HCT116 (cell line): Measurements from ENCODE around the gene MALRD1. TPM values are rescaled to one million over a fixed set of nuclear protein-coding genes. Genes with fewer than 3 reads are reported as not detected.

Experiments
- ATAC-seq: fragments of 200-7000 bp; cut with Tn5 transposase; 2 replicates; pipeline ENCODE4 v1.9.1; 2020; ENCODE audit warnings: mild to moderate bottlenecking, moderate library complexity
- BruUV-seq: library from RNA; stranded (reverse); fragments of 400-500 nt; replicated peaks from 2 replicates; lab custom pipeline; 2021; lab: Mats Ljungman, UMichigan
- CTCF ChIA-PET: fragments of 300-600 bp; sonication (Branson Sonifier 250); formaldehyde crosslinking; loops from one replicate; lab custom pipeline; 2021; ENCODE audit warnings: antibody characterized with exemption; lab: Charles Lee
- POLR2A ChIA-PET: fragments of 300-600, 350-600 bp; sonication (Branson Sonifier 250); formaldehyde crosslinking; loops from one replicate; lab custom pipeline; 2021; ENCODE audit warnings: antibody characterized with exemption; lab: Charles Lee
- RAD21 ChIA-PET, 2 experiments: fragments of 300-600 bp; sonication (Branson Sonifier 250); formaldehyde crosslinking; loops; one replicate each; lab custom pipeline; 2023; ENCODE audit warnings: low total read pairs in 2 of 2; ENCODE audit not compliant: uncharacterized antibody in 2 of 2, unreplicated experiment in 2 of 2, low non-redundant PET in 1 of 2; lab: Charles Lee
- DNase-seq: peaks from one replicate; pipeline ENCODE4 v3.0.0-alpha.2; 2010; ENCODE audit warnings: low read depth, low spot score
- H2AFZ ChIP-seq: fragments of 200-600 bp; shearing (Covaris generic), sonication (generic); 2 replicates; pipeline ENCODE4 v1.6.1; 2017; ENCODE audit warnings: low read depth, mixed run types, mixed read lengths, antibody characterized with exemption, low read length; ENCODE audit not compliant: poor library complexity, severe bottlenecking
- H3K27ac ChIP-seq: 2 replicates; pipeline ENCODE4 v1.5.1; 2012; ENCODE audit warnings: low read depth, low read length
- H3K27me3 ChIP-seq: fragments of 200-600 bp; sonication (generic); 2 replicates; pipeline ENCODE4 v1.6.1; 2016; ENCODE audit warnings: mixed run types, low read length, mixed read lengths; ENCODE audit not compliant: insufficient read depth
- H3K36me3 ChIP-seq, 2 experiments: fragments of 200-500 bp in 1 of 2; fragments of 200-600 bp in 1 of 2; sonication (Bioruptor generic) in 1 of 2; sonication (generic) in 1 of 2; 2 replicates each; pipeline versions ENCODE4 v1.5.1 to v1.6.1; 2014 to 2016; ENCODE audit warnings: low read length in 2 of 2, inconsistent platforms in 1 of 2, mixed read lengths in 1 of 2, mixed run types in 1 of 2; ENCODE audit not compliant: insufficient read depth in 2 of 2, control insufficient read depth in 1 of 2
- H3K4me1 ChIP-seq, 2 experiments: fragments of 200-600 bp in 1 of 2; sonication (generic) in 1 of 2; 2 replicates each; pipeline versions ENCODE4 v1.5.1 to v1.6.1; 2012 to 2017; ENCODE audit warnings: low read length in 2 of 2, inconsistent platforms in 1 of 2, mild to moderate bottlenecking in 1 of 2, mixed read lengths in 1 of 2, mixed run types in 1 of 2, moderate library complexity in 1 of 2; ENCODE audit not compliant: insufficient read depth in 2 of 2, control insufficient read depth in 1 of 2
- H3K4me2 ChIP-seq: fragments of 200-600 bp; sonication (generic); 2 replicates; pipeline ENCODE4 v1.6.1; 2017; ENCODE audit warnings: mixed run types, low read length, mixed read lengths
- H3K4me3 ChIP-seq, 2 experiments: fragments of 200-600 bp in 1 of 2; sonication (generic) in 1 of 2; replicated peaks in 1 of 2; 2 replicates each; pipeline ENCODE4 v1.5.1; 2011 to 2016; ENCODE audit warnings: low read length in 2 of 2, control low read depth in 1 of 2, low read depth in 1 of 2, mild to moderate bottlenecking in 1 of 2, mixed read lengths in 1 of 2, mixed run types in 1 of 2
- H3K79me2 ChIP-seq: fragments of 200-600 bp; sonication (generic); 2 replicates; pipeline ENCODE4 v1.6.1; 2017; ENCODE audit warnings: mild to moderate bottlenecking, mixed run types, low read length, moderate library complexity, mixed read lengths; ENCODE audit not compliant: insufficient read depth
- H3K9ac ChIP-seq: fragments of 200-600 bp; sonication (generic); 2 replicates; pipeline ENCODE4 v1.6.1; 2016; ENCODE audit warnings: low read length, mixed read lengths
- H3K9me2 ChIP-seq: fragments of 200-600 bp; sonication (generic), shearing (Covaris generic); 2 replicates; pipeline ENCODE4 v1.6.1; 2017; ENCODE audit warnings: mixed run types, mild to moderate bottlenecking, moderate library complexity; ENCODE audit not compliant: insufficient read depth
- H3K9me3 ChIP-seq, 2 experiments: fragments of 200-500 bp in 1 of 2; fragments of 200-600 bp in 1 of 2; sonication (Bioruptor generic) in 1 of 2; sonication (generic) in 1 of 2; 2 replicates each; pipeline ENCODE4 v1.6.1; 2014 to 2017; ENCODE audit warnings: low read length in 2 of 2, mixed read lengths in 2 of 2, inconsistent platforms in 1 of 2, low read depth in 1 of 2, mild to moderate bottlenecking in 1 of 2, mixed run types in 1 of 2, moderate library complexity in 1 of 2; ENCODE audit not compliant: control insufficient read depth in 1 of 2, insufficient read depth in 1 of 2
- H4K20me1 ChIP-seq: fragments of 200-600 bp; sonication (generic), shearing (Covaris generic); 2 replicates; pipeline ENCODE4 v1.6.1; 2017; ENCODE audit warnings: mixed run types, mild to moderate bottlenecking, moderate library complexity; ENCODE audit not compliant: insufficient read depth
- EGR1 ChIP-seq: IDR thresholded peaks from 2 replicates; pipeline ENCODE4 v1.6.1; 2012; ENCODE audit warnings: low read depth
- POLR2A ChIP-seq: IDR thresholded peaks from 2 replicates; pipeline ENCODE4 v1.7.0; 2011; ENCODE audit warnings: borderline replicate concordance; ENCODE audit not compliant: insufficient read depth, insufficient read length; ENCODE audit errors: extremely low read depth
- SRF ChIP-seq: IDR thresholded peaks from 2 replicates; pipeline ENCODE4 v1.6.1; 2012; ENCODE audit warnings: low read depth
- YY1 ChIP-seq: IDR thresholded peaks from 2 replicates; pipeline ENCODE4 v1.6.1; 2011; ENCODE audit warnings: low read length, low read depth, moderate library complexity, mild to moderate bottlenecking; ENCODE audit not compliant: insufficient replicate concordance; ENCODE audit errors: extremely low read depth
- ZFX ChIP-seq: fragments of 450-650 bp; IDR thresholded peaks from 2 replicates; pipeline ENCODE4 v1.6.1; 2017
- intact Hi-C: fragments of 100-400 bp; cut with micrococcal nuclease; formaldehyde crosslinking; loops from 2 replicates; pipeline ENCODE4 v1.10.0; 2022
- total RNA-seq: library from RNA; stranded (reverse); gene quantifications from one replicate; pipeline ENCODE4 v1.2.1, GENCODE V29; 2021; ENCODE audit not compliant: unreplicated experiment
- TF ChIP-seq, protein P1 (sequence below), 3 experiments: fragments of 200-600 bp in 1 of 3; sonication (generic) in 1 of 3; IDR thresholded peaks in 2 of 3; conservative IDR thresholded peaks in 1 of 3; 2 replicates each; pipeline ENCODE4 v1.5.1; 2012 to 2017; ENCODE audit warnings: low read depth in 2 of 3, low read length in 2 of 3, antibody characterized with exemption in 1 of 3, borderline replicate concordance in 1 of 3, control low read depth in 1 of 3, mild to moderate bottlenecking in 1 of 3, mixed read lengths in 1 of 3, mixed run types in 1 of 3, moderate library complexity in 1 of 3; ENCODE audit not compliant: insufficient read depth in 1 of 3
- TF ChIP-seq, protein P2 (sequence below): IDR thresholded peaks from 2 replicates; pipeline ENCODE4 v1.6.1; 2012; ENCODE audit warnings: low read depth

MALRD1 gene
- total RNA-seq, 1 experiment from 2014 or later: not detected

DNA sequence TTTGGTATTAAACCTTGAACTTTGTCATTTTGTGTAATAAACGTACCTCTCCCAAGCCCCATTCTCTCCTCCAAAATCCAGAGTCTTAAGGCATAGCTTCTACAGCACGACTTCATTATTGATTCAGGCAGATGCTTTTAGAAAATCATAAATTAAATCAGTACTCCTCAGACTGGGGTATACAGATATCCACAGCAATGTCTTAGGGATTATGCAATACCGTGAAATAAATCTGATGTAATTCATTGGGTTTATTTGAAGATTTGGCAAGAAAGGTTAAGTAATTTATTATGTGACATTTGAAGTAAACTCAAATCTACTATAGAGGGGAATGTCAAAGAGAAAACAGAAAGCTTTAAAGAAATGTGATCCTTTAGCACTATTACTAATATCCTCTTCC, 521.5 kb downstream of the MALRD1 start:
- ATAC-seq (no peak), DNase-seq (no peak)
- Histone ChIP-seq H3K27ac (no peak overlapping the region), H4K20me1 (no peaks in the 10 kb centered on the region), H3K4me3 (no peak overlapping the region), H3K36me3 (no peaks in the 10 kb centered on the region), H3K9ac (no peak overlapping the region), H2AFZ (no peak overlapping the region), H3K27me3 (no peaks in the 10 kb centered on the region), H3K79me2 (no peaks in the 10 kb centered on the region), H3K9me3 (peaks cover 12 to 22% of the 10 kb centered on the region in 2 experiments; a peak in 3 of 4 replicates), H3K4me1 (no peaks in the 10 kb centered on the region), H3K4me2 (no peak overlapping the region), H3K9me2 (no peaks in the 10 kb centered on the region)
- POLR2A ChIA-PET: no interaction called here
- RAD21 ChIA-PET: no interaction called here
- TF ChIP-seq EGR1: no peak
- CTCF ChIA-PET: no interaction called here
- intact Hi-C loops: no loop called here
- BruUV-seq: no TSS peak

- Histone ChIP-seq H3K4me2 (no peak overlapping the region), H3K9ac (no peak overlapping the region), H3K4me1 (no peaks in the 10 kb centered on the region), H3K9me3 (peaks cover 12 to 22% of the 10 kb centered on the region in 2 experiments; a peak in 3 of 4 replicates), H4K20me1 (no peaks in the 10 kb centered on the region), H3K79me2 (no peaks in the 10 kb centered on the region), H3K36me3 (no peaks in the 10 kb centered on the region), H3K9me2 (no peaks in the 10 kb centered on the region), H2AFZ (no peak overlapping the region), H3K4me3 (no peak overlapping the region), H3K27ac (no peak overlapping the region), H3K27me3 (no peaks in the 10 kb centered on the region)
- no TSS peak for BruUV-seq
- no peak for DNase-seq
- POLR2A ChIA-PET: no interaction called here
- TF ChIP-seq, protein P1, sequence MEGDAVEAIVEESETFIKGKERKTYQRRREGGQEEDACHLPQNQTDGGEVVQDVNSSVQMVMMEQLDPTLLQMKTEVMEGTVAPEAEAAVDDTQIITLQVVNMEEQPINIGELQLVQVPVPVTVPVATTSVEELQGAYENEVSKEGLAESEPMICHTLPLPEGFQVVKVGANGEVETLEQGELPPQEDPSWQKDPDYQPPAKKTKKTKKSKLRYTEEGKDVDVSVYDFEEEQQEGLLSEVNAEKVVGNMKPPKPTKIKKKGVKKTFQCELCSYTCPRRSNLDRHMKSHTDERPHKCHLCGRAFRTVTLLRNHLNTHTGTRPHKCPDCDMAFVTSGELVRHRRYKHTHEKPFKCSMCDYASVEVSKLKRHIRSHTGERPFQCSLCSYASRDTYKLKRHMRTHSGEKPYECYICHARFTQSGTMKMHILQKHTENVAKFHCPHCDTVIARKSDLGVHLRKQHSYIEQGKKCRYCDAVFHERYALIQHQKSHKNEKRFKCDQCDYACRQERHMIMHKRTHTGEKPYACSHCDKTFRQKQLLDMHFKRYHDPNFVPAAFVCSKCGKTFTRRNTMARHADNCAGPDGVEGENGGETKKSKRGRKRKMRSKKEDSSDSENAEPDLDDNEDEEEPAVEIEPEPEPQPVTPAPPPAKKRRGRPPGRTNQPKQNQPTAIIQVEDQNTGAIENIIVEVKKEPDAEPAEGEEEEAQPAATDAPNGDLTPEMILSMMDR (IDR thresholded peaks at IDR 0.05 in 2 of 3, conservative IDR thresholded peaks at IDR 0.05 in 1 of 3; ENCODE audit: borderline replicate concordance in 1 of 3, insufficient read depth in 1 of 3, low read depth in 2 of 3, low read length in 2 of 3): no peak
- TF ChIP-seq SRF (no peak), ZFX (no peak), POLR2A (no peak), EGR1 (no peak), YY1 (no peak)
- TF ChIP-seq, protein P2, sequence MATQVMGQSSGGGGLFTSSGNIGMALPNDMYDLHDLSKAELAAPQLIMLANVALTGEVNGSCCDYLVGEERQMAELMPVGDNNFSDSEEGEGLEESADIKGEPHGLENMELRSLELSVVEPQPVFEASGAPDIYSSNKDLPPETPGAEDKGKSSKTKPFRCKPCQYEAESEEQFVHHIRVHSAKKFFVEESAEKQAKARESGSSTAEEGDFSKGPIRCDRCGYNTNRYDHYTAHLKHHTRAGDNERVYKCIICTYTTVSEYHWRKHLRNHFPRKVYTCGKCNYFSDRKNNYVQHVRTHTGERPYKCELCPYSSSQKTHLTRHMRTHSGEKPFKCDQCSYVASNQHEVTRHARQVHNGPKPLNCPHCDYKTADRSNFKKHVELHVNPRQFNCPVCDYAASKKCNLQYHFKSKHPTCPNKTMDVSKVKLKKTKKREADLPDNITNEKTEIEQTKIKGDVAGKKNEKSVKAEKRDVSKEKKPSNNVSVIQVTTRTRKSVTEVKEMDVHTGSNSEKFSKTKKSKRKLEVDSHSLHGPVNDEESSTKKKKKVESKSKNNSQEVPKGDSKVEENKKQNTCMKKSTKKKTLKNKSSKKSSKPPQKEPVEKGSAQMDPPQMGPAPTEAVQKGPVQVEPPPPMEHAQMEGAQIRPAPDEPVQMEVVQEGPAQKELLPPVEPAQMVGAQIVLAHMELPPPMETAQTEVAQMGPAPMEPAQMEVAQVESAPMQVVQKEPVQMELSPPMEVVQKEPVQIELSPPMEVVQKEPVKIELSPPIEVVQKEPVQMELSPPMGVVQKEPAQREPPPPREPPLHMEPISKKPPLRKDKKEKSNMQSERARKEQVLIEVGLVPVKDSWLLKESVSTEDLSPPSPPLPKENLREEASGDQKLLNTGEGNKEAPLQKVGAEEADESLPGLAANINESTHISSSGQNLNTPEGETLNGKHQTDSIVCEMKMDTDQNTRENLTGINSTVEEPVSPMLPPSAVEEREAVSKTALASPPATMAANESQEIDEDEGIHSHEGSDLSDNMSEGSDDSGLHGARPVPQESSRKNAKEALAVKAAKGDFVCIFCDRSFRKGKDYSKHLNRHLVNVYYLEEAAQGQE: no peak
- CTCF ChIA-PET: no interaction called here
- intact Hi-C loops: no loop called here
- no peak for ATAC-seq
- RAD21 ChIA-PET: no interaction called here
These were observed 522.4 kb downstream of the MALRD1 start for GRCh38 chr10:19570991-19571390.
